Right renal pelvis (tissue), 4 donors: Measurements from ENCODE around the gene RIPOR1. TPM values are rescaled to one million over a fixed set of nuclear protein-coding genes. Genes with fewer than 3 reads are reported as not detected.
"Not testable (repeated sequence)": the region's sequence is repeated elsewhere in the genome, so short reads cannot be mapped to it uniquely, and the experiment has no call there.

Experiments
- DNase-seq, 4 donors: peaks; one replicate each; pipeline ENCODE4 v3.0.0-alpha.2; 2013; ENCODE audit warnings: low read depth in 4 of 4, low spot score in 3 of 4, missing footprints in 1 of 4
- polyA plus RNA-seq, 4 donors: library from polyadenylated mRNA; unstranded; fragments of 120-200 nt; gene quantifications; one replicate each; pipeline ENCODE4 v1.2.1, GENCODE V29; 2013; ENCODE audit not compliant: insufficient read length in 4 of 4

Gene RIPOR1
- 100 to 1,000 TPM; 110 to 137 (median 117) TPM for polyA plus RNA-seq

- DNase-seq: no peak
Measured at GRCh38 chr16:67528222-67528869, at the start of gene RIPOR1. TSS of gene RIPOR1 (plus strand) at chr16:67528829. CDS start at chr16:67538447, 9,618 bp downstream.

- DNase-seq: peak; percentile 93 to 100 (median 95)
Measured at GRCh38 chr16:67480833-67481560, 47.6 kb upstream of the RIPOR1 start, which contains the start of gene ATP6V0D1. TSS of gene ATP6V0D1 (minus strand) at chr16:67481157. CDS start at chr16:67481086, 71 bp downstream.

- no peak for DNase-seq
Measured at GRCh38 chr16:67481561-67482232, 46.9 kb upstream of the RIPOR1 start.

- no peak for DNase-seq
Measured at GRCh38 chr16:67482233-67482924, 46.2 kb upstream of the RIPOR1 start.

- no peak for DNase-seq
Measured at GRCh38 chr16:67483150-67483549, 45.5 kb upstream of the RIPOR1 start, which contains the start of gene AGRP. TSS of gene AGRP (minus strand) at chr16:67483547. CDS start at chr16:67483398, 149 bp downstream.

GRCh38 chr16:67483731-67484525 lies 44.7 kb upstream of the RIPOR1 start:
- DNase-seq: no peak

GRCh38 chr16:67486805-67487204 lies 41.8 kb upstream of the RIPOR1 start:
- DNase-seq: no peak

GRCh38 chr16:67487561-67487960 lies 41.1 kb upstream of the RIPOR1 start:
- not testable (repeated sequence) for DNase-seq

- DNase-seq: no peak
Measured at GRCh38 chr16:67489401-67490083, 39.1 kb upstream of the RIPOR1 start.

GRCh38 chr16:67490335-67491096 lies 38.1 kb upstream of the RIPOR1 start:
- no peak for DNase-seq

GRCh38 chr16:67499106-67499505 lies 29.5 kb upstream of the RIPOR1 start:
- no peak for DNase-seq

GRCh38 chr16:67504031-67505021 lies 24.3 kb upstream of the RIPOR1 start:
- no peak for DNase-seq

- no peak for DNase-seq
Measured at GRCh38 chr16:67506468-67506867, 22.2 kb upstream of the RIPOR1 start.

GRCh38 chr16:67509016-67509415 lies 19.6 kb upstream of the RIPOR1 start:
- no peak for DNase-seq

GRCh38 chr16:67513892-67514291 lies 14.7 kb upstream of the RIPOR1 start:
- not testable (repeated sequence) for DNase-seq

- DNase-seq: no peak
Measured at GRCh38 chr16:67514382-67514828, 14.2 kb upstream of the RIPOR1 start.
